ENCODE data around the gene CCDC9B. TPM values are rescaled to one million over a fixed set of nuclear protein-coding genes. Genes with fewer than 3 reads are reported as not detected.

The CCDC9B gene
- polyA plus RNA-seq, 1 of the 3 experiments (the other 2 are of a cell fraction), result 13.7 TPM

DNA sequence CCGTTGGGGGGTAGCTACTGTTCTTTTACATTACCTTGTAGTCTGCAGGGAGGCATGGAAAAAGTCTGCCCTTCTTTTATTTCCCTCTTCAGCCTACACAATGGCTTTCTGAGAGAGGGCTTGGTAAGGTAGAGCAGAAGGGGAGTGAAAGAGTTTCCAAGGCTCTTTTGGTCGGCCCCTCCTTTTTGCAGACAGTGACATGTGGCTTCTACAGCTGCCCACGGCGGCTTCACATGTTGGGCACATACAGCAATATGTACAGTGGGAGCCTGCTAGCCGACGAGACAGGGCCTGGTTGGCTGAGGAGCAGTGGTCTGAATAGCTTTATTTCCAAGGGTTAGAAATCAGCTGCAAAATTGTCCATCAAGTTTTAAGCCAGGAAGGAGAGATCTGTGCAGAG lies 13.3 kb downstream of the CCDC9B start:
- CTCF ChIA-PET, result interaction anchor here (1.1 to 70.6 kb wide), 8 partner anchors 13 to 179 kb away, joined by 3 to 2194 read pairs (median 10); partner anchors contain the start of genes ANKRD63, CCDC9B, DISP2 and INAFM2
- WGBS (ENCODE audit: low lambda C conversion rate), result 84% methylated on average over 6 of the region's 6 CpGs
- H3K4me3 ChIP-seq (ENCODE audit: low read depth in 2 of 2, low read length in 1 of 2), result no peak overlapping the region

DNA sequence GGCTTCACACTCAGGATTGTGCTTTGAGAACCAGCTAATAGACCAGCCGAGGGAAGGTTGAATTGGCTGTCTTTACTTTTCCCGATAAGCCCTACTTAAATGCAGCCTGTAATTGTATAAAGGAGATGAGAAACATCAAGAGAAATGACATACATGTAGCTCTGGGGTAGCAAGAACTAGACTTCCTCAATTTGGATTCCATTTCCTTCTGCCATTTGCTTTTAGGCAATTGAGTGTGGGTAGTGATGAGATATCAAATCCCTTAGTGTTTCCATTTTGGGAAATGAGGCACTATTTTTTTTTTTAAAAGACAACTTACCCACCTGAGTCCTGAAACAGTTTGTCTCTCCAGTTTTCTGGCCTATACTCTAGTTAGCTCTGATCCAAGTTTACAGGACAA lies 15.0 kb downstream of the CCDC9B start:
- Histone ChIP-seq H3K9me3 (no peaks in the 10 kb centered on the region), H2AFZ (ENCODE audit: low read depth) (no peak overlapping the region), H3K27ac (ENCODE audit: low read depth in 2 of 2, low read length in 1 of 2) (no peak overlapping the region), H3F3A (replicated peaks; ENCODE audit: insufficient read depth) (peaks cover 11% of the 10 kb centered on the region), H3K27me3 (ENCODE audit: insufficient read depth) (no peaks in the 10 kb centered on the region), H3K4me2 (peak overlapping the region; percentile 94), H3K9me2 (no peaks in the 10 kb centered on the region), H3K4me1 (ENCODE audit: control insufficient read depth in 1 of 2, insufficient read depth in 2 of 2, low read depth in 1 of 2, low read length in 1 of 2) (peaks cover 23 to 25% of the 10 kb centered on the region in 2 experiments), H4K20me1 (ENCODE audit: insufficient read depth) (no peaks in the 10 kb centered on the region), H3K9ac (no peak overlapping the region), H3K36me3 (replicated peaks in 1 of 2; ENCODE audit: control insufficient read depth in 1 of 2, insufficient read depth in 2 of 2, low read length in 1 of 2) (peaks cover 0 to 4% of the 10 kb centered on the region in 2 experiments), H3K4me3 (ENCODE audit: low read depth in 2 of 2, low read length in 1 of 2) (peak overlapping the region in 1 of 2 experiments; percentile 73; a peak in 1 of 4 replicates), H3K79me2 (ENCODE audit: insufficient read depth) (peaks cover 15% of the 10 kb centered on the region; the same call in 1 of the 2 replicates)
- TF ChIP-seq EZH2phosphoT487 (IDR thresholded peaks at IDR 0.05; ENCODE audit: borderline replicate concordance, low read depth), result no peak
- no peak for TF ChIP-seq RFX5 (IDR thresholded peaks at IDR 0.05; ENCODE audit: low read length)
- TF ChIP-seq, protein P1, sequence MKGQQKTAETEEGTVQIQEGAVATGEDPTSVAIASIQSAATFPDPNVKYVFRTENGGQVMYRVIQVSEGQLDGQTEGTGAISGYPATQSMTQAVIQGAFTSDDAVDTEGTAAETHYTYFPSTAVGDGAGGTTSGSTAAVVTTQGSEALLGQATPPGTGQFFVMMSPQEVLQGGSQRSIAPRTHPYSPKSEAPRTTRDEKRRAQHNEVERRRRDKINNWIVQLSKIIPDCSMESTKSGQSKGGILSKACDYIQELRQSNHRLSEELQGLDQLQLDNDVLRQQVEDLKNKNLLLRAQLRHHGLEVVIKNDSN (IDR thresholded peaks at IDR 0.05; ENCODE audit: borderline replicate concordance, low read depth), result no peak
- TF ChIP-seq YY1 (IDR thresholded peaks at IDR 0.05; ENCODE audit: low read depth), result no peak
- no peak for TF ChIP-seq CHD2 (IDR thresholded peaks at IDR 0.05; ENCODE audit: low read length, partially characterized antibody)
- TF ChIP-seq JUND (IDR thresholded peaks at IDR 0.05), result no peak
- TF ChIP-seq GABPA (IDR thresholded peaks at IDR 0.05; ENCODE audit: low read depth), result no peak
- TF ChIP-seq GATA2 (CRISPR knock-in tag; IDR thresholded peaks at IDR 0.05), result no peak
- TF ChIP-seq, protein P2, sequence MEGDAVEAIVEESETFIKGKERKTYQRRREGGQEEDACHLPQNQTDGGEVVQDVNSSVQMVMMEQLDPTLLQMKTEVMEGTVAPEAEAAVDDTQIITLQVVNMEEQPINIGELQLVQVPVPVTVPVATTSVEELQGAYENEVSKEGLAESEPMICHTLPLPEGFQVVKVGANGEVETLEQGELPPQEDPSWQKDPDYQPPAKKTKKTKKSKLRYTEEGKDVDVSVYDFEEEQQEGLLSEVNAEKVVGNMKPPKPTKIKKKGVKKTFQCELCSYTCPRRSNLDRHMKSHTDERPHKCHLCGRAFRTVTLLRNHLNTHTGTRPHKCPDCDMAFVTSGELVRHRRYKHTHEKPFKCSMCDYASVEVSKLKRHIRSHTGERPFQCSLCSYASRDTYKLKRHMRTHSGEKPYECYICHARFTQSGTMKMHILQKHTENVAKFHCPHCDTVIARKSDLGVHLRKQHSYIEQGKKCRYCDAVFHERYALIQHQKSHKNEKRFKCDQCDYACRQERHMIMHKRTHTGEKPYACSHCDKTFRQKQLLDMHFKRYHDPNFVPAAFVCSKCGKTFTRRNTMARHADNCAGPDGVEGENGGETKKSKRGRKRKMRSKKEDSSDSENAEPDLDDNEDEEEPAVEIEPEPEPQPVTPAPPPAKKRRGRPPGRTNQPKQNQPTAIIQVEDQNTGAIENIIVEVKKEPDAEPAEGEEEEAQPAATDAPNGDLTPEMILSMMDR (IDR thresholded peaks at IDR 0.05), result no peak
- TF ChIP-seq NRF1 (IDR thresholded peaks at IDR 0.05; ENCODE audit: low read depth, low read length), result no peak
- no peak for TF ChIP-seq FOSL2 (IDR thresholded peaks at IDR 0.05; ENCODE audit: borderline replicate concordance, low read depth)
- ChIA-PET CTCF (interaction anchor here (1.4 to 70.6 kb wide), 6 partner anchors 11 to 108 kb away, joined by 3 to 2194 read pairs (median 10); partner anchors contain the start of genes ANKRD63, CCDC9B, DISP2 and INAFM2), POLR2A (interaction anchor here (2.6 kb wide), 1 partner anchor 15 kb away, joined by 10 read pairs; the partner anchor contains the start of gene CCDC9B)
- DNase-seq, result no peak
- WGBS (ENCODE audit: low lambda C conversion rate), result 86% methylated on average over 2 of the region's 2 CpGs

More for the DNA sequence above, 13.3 kb downstream of the CCDC9B start:
- no peak for DNase-seq
- Histone ChIP-seq H3K4me1 (ENCODE audit: control insufficient read depth in 1 of 2, insufficient read depth in 2 of 2, low read depth in 1 of 2, low read length in 1 of 2) (peaks cover 21 to 22% of the 10 kb centered on the region in 2 experiments), H3K9me2 (no peaks in the 10 kb centered on the region), H3K4me2 (peak overlapping the region; percentile 10; the same call in 1 of the 2 replicates), H3F3A (replicated peaks; ENCODE audit: insufficient read depth) (peaks cover 20% of the 10 kb centered on the region), H2AFZ (ENCODE audit: low read depth) (no peak overlapping the region), H3K79me2 (ENCODE audit: insufficient read depth) (peaks cover 15% of the 10 kb centered on the region; the same call in 1 of the 2 replicates), H4K20me1 (ENCODE audit: insufficient read depth) (no peaks in the 10 kb centered on the region), H3K9ac (no peak overlapping the region), H3K27me3 (ENCODE audit: insufficient read depth) (no peaks in the 10 kb centered on the region), H3K36me3 (replicated peaks in 1 of 2; ENCODE audit: control insufficient read depth in 1 of 2, insufficient read depth in 2 of 2, low read length in 1 of 2) (peaks cover 0 to 4% of the 10 kb centered on the region in 2 experiments), H3K9me3 (no peaks in the 10 kb centered on the region), H3K27ac (ENCODE audit: low read depth in 2 of 2, low read length in 1 of 2) (no peak overlapping the region)
- POLR2A ChIA-PET, result interaction anchor here (1.4 kb wide), 1 partner anchor 9 kb away, joined by 4 read pairs; no protein-coding TSS in a partner anchor
- TF ChIP-seq NRF1 (IDR thresholded peaks at IDR 0.05; ENCODE audit: low read depth, low read length) (no peak), ELF1 (IDR thresholded peaks at IDR 0.05) (no peak), TCF12 (IDR thresholded peaks at IDR 0.05) (no peak), SIN3A (IDR thresholded peaks at IDR 0.05; ENCODE audit: borderline replicate concordance, low read depth, low read length) (no peak), MEF2A (IDR thresholded peaks at IDR 0.05; ENCODE audit: borderline replicate concordance, low read depth) (no peak), YY1 (IDR thresholded peaks at IDR 0.05; ENCODE audit: low read depth) (no peak), MXI1 (IDR thresholded peaks at IDR 0.05; ENCODE audit: low read depth, low read length) (no peak), JUND (IDR thresholded peaks at IDR 0.05) (no peak), RXRA (IDR thresholded peaks at IDR 0.05; ENCODE audit: borderline replicate concordance, low read depth) (no peak), TAF1 (IDR thresholded peaks at IDR 0.05; ENCODE audit: borderline replicate concordance, low read depth, low read length) (no peak), TEAD4 (IDR thresholded peaks at IDR 0.05; ENCODE audit: borderline replicate concordance, insufficient read depth) (no peak), GATA2 (CRISPR knock-in tag; IDR thresholded peaks at IDR 0.05) (no peak)
- TF ChIP-seq, protein P3, sequence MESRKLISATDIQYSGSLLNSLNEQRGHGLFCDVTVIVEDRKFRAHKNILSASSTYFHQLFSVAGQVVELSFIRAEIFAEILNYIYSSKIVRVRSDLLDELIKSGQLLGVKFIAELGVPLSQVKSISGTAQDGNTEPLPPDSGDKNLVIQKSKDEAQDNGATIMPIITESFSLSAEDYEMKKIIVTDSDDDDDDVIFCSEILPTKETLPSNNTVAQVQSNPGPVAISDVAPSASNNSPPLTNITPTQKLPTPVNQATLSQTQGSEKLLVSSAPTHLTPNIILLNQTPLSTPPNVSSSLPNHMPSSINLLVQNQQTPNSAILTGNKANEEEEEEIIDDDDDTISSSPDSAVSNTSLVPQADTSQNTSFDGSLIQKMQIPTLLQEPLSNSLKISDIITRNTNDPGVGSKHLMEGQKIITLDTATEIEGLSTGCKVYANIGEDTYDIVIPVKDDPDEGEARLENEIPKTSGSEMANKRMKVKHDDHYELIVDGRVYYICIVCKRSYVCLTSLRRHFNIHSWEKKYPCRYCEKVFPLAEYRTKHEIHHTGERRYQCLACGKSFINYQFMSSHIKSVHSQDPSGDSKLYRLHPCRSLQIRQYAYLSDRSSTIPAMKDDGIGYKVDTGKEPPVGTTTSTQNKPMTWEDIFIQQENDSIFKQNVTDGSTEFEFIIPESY (IDR thresholded peaks at IDR 0.05; ENCODE audit: borderline replicate concordance, low read depth), result no peak
- TF ChIP-seq, protein P2 (IDR thresholded peaks at IDR 0.05), result no peak
- TF ChIP-seq, protein P4, sequence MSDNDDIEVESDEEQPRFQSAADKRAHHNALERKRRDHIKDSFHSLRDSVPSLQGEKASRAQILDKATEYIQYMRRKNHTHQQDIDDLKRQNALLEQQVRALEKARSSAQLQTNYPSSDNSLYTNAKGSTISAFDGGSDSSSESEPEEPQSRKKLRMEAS (IDR thresholded peaks at IDR 0.05; ENCODE audit: low read depth), result no peak

All from SK-N-SH (cell line).